Esophagus (tissue), 2 donors: Measurements from ENCODE around the gene NHSL1. TPM values are rescaled to one million over a fixed set of nuclear protein-coding genes. Genes with fewer than 3 reads are reported as not detected.

ENCODE experiments used
- H3K27ac ChIP-seq, 2 donors: one replicate each; pipeline ENCODE4 v1.5.1; 2013; ENCODE audit warnings: low read depth in 2 of 2, mild to moderate bottlenecking in 2 of 2, inconsistent platforms in 1 of 2, low read length in 1 of 2, moderate library complexity in 1 of 2
- H3K27me3 ChIP-seq, 2 donors: one replicate each; pipeline ENCODE4 v1.6.1; 2013; ENCODE audit warnings: low read length in 2 of 2, control low read depth in 1 of 2, mild to moderate bottlenecking in 1 of 2; ENCODE audit not compliant: insufficient read depth in 2 of 2, control insufficient read depth in 1 of 2
- H3K36me3 ChIP-seq, 2 donors: one replicate each; pipeline ENCODE4 v1.6.1; 2013; ENCODE audit warnings: low read length in 1 of 2; ENCODE audit not compliant: control insufficient read depth in 2 of 2, insufficient read depth in 2 of 2
- H3K4me1 ChIP-seq, 2 donors: one replicate each; pipeline ENCODE4 v1.6.1; 2013; ENCODE audit warnings: low read length in 1 of 2; ENCODE audit not compliant: control insufficient read depth in 2 of 2, insufficient read depth in 2 of 2
- H3K4me3 ChIP-seq, 2 donors: one replicate each; pipeline ENCODE4 v1.5.1; 2013; ENCODE audit warnings: low read length in 2 of 2, mild to moderate bottlenecking in 2 of 2, low read depth in 1 of 2, moderate library complexity in 1 of 2
- H3K9me3 ChIP-seq, 2 donors: one replicate each; pipeline ENCODE4 v1.6.1; 2013; ENCODE audit warnings: mild to moderate bottlenecking in 2 of 2, low read depth in 1 of 2, low read length in 1 of 2, moderate library complexity in 1 of 2; ENCODE audit not compliant: control insufficient read depth in 2 of 2, insufficient read depth in 1 of 2
- WGBS, 2 donors: extraction: QIAGEN DNeasy Blood & Tissue Kit; methylation state at CpG; one replicate each; pipeline ENCODE4 v1.1.7; 2013; 5-methylcytosine and 5-hydroxymethylcytosine counted together
- polyA plus RNA-seq, 2 donors: library from polyadenylated mRNA; stranded (reverse); fragments of 200-250 nt; gene quantifications; one replicate each; pipeline ENCODE4 v1.2.3, GENCODE V29; 2013
- donor health status: healthy with polysubstance abuse.
- donor health status: Bipolar disorder and iron deficiency.

NHSL1 gene
- polyA plus RNA-seq, 2 donors = 6.5 to 12.9 TPM

- no peaks in the 10 kb centered on the region for H3K4me1 ChIP-seq
- no peak overlapping the region for H3K4me3 ChIP-seq
- 64 to 87% methylated on average over 5 of the region's 5 CpGs for WGBS, 2 donors
- H3K9me3 ChIP-seq = no peaks in the 10 kb centered on the region
- H3K27ac ChIP-seq = no peak overlapping the region
- H3K36me3 ChIP-seq = no peaks in the 10 kb centered on the region
- no peaks in the 10 kb centered on the region for H3K27me3 ChIP-seq
Measured at GRCh38 chr6:138500867-138501446, 1.7 kb upstream of the NHSL1 start.

GRCh38 chr6:138500045-138500665, 861 bp upstream of the NHSL1 start:
- Histone ChIP-seq H3K27me3 (no peaks in the 10 kb centered on the region), H3K4me1 (no peaks in the 10 kb centered on the region), H3K4me3 (no peak overlapping the region), H3K36me3 (no peaks in the 10 kb centered on the region), H3K9me3 (no peaks in the 10 kb centered on the region), H3K27ac (no peak overlapping the region)
- WGBS, 2 donors = 66 to 78% methylated on average over 3 of the region's 3 CpGs

- no peaks in the 10 kb centered on the region for H3K27me3 ChIP-seq
- no peaks in the 10 kb centered on the region for H3K36me3 ChIP-seq
- no peaks in the 10 kb centered on the region for H3K4me1 ChIP-seq
- H3K27ac ChIP-seq = no peak overlapping the region
- WGBS, 2 donors = 48 to 58% methylated on average over 3 of the region's 3 CpGs
- no peak overlapping the region for H3K4me3 ChIP-seq
- H3K9me3 ChIP-seq = no peaks in the 10 kb centered on the region
Measured at GRCh38 chr6:138498629-138499302, 528 bp downstream of the NHSL1 start.

GRCh38 chr6:138497286-138497685, 2.0 kb downstream of the NHSL1 start:
- H3K27me3 ChIP-seq = no peaks in the 10 kb centered on the region
- no peak overlapping the region for H3K27ac ChIP-seq
- H3K36me3 ChIP-seq = no peaks in the 10 kb centered on the region
- H3K4me3 ChIP-seq = no peak overlapping the region
- 92 to 96% methylated on average over 2 of the region's 2 CpGs for WGBS, 2 donors
- no peaks in the 10 kb centered on the region for H3K4me1 ChIP-seq
- H3K9me3 ChIP-seq = no peaks in the 10 kb centered on the region

- Histone ChIP-seq H3K4me1 (peaks cover 3 to 4% of the 10 kb centered on the region in 2 donors), H3K4me3 (no peak overlapping the region), H3K27me3 (no peaks in the 10 kb centered on the region), H3K36me3 (no peaks in the 10 kb centered on the region), H3K9me3 (no peaks in the 10 kb centered on the region), H3K27ac (peak overlapping the region in 1 of 2 donors; percentile 47)
Measured at GRCh38 chr6:138494312-138494711, 5.0 kb downstream of the NHSL1 start.

- H3K4me1 ChIP-seq = peaks cover 3 to 5% of the 10 kb centered on the region in 2 donors
- no peaks in the 10 kb centered on the region for H3K36me3 ChIP-seq
- peak overlapping the region; percentile 4 to 47 for H3K27ac ChIP-seq
- no peaks in the 10 kb centered on the region for H3K9me3 ChIP-seq
- H3K4me3 ChIP-seq = no peak overlapping the region
- no peaks in the 10 kb centered on the region for H3K27me3 ChIP-seq
- WGBS, 2 donors = 22 to 23% methylated on average over 5 of the region's 5 CpGs
Measured at GRCh38 chr6:138493413-138493812, 5.9 kb downstream of the NHSL1 start.

GRCh38 chr6:138492871-138493270, 6.4 kb downstream of the NHSL1 start:
- Histone ChIP-seq H3K4me1 (peaks cover 3 to 5% of the 10 kb centered on the region in 2 donors), H3K4me3 (no peak overlapping the region), H3K9me3 (no peaks in the 10 kb centered on the region), H3K27me3 (no peaks in the 10 kb centered on the region), H3K36me3 (no peaks in the 10 kb centered on the region), H3K27ac (no peak overlapping the region)
- WGBS, 2 donors = 43 to 45% methylated on average over 2 of the region's 2 CpGs

- Histone ChIP-seq H3K4me1 (peaks cover 3 to 5% of the 10 kb centered on the region in 2 donors), H3K9me3 (no peaks in the 10 kb centered on the region), H3K4me3 (no peak overlapping the region), H3K36me3 (no peaks in the 10 kb centered on the region), H3K27ac (no peak overlapping the region), H3K27me3 (no peaks in the 10 kb centered on the region)
- 63% methylated on average over 4 of the region's 4 CpGs for WGBS, 2 donors
Measured at GRCh38 chr6:138492113-138492512, 7.2 kb downstream of the NHSL1 start.

- no peak overlapping the region for H3K27ac ChIP-seq
- no peaks in the 10 kb centered on the region for H3K36me3 ChIP-seq
- H3K4me1 ChIP-seq = peaks cover 3 to 5% of the 10 kb centered on the region in 2 donors
- no peak overlapping the region for H3K4me3 ChIP-seq
- no peaks in the 10 kb centered on the region for H3K9me3 ChIP-seq
- 75 to 80% methylated on average over 1 of the region's 1 CpG for WGBS, 2 donors
- no peaks in the 10 kb centered on the region for H3K27me3 ChIP-seq
Measured at GRCh38 chr6:138491017-138491416, 8.3 kb downstream of the NHSL1 start.

- WGBS, 2 donors = 73 to 87% methylated on average over 1 of the region's 2 CpGs
- Histone ChIP-seq H3K27me3 (no peaks in the 10 kb centered on the region), H3K36me3 (no peaks in the 10 kb centered on the region), H3K4me1 (peaks cover 3 to 5% of the 10 kb centered on the region in 2 donors), H3K27ac (no peak overlapping the region), H3K9me3 (no peaks in the 10 kb centered on the region), H3K4me3 (no peak overlapping the region)
Measured at GRCh38 chr6:138489846-138490245, 9.4 kb downstream of the NHSL1 start.
